Neural cell (in vitro differentiated cells): ENCODE measurements around the gene TCEAL4. TPM values are rescaled to one million over a fixed set of nuclear protein-coding genes. Genes with fewer than 3 reads are reported as not detected.

Experiments used
- H2AFZ ChIP-seq: fragments of 200-600, 300-800 bp; sonication (generic), shearing (Covaris generic); 2 replicates; pipeline ENCODE4 v1.6.0; 2014; ENCODE audit warnings: low read depth, mild to moderate bottlenecking, antibody characterized with exemption, low read length, moderate library complexity
- H3F3A ChIP-seq: fragments of 200-600 bp; shearing (Covaris generic); 2 replicates; pipeline ENCODE4 v1.6.1; 2016; ENCODE audit warnings: mild to moderate bottlenecking, moderate library complexity, mixed read lengths, antibody characterized with exemption, low read length; ENCODE audit not compliant: insufficient read depth, poor library complexity, severe bottlenecking
- H3K27ac ChIP-seq: fragments of 200-600, 300-800 bp; sonication (generic), shearing (Covaris generic); 2 replicates; pipeline ENCODE4 v1.5.1; 2014; ENCODE audit warnings: mild to moderate bottlenecking, low read length, moderate library complexity
- H3K27me3 ChIP-seq: fragments of 300-800, 200-600 bp; sonication (generic), shearing (Covaris generic); 2 replicates; pipeline ENCODE4 v1.6.0; 2014; ENCODE audit warnings: mild to moderate bottlenecking, low read depth, low read length, moderate library complexity; ENCODE audit not compliant: insufficient read depth
- H3K36me3 ChIP-seq: fragments of 300-800, 200-600 bp; sonication (generic), shearing (Covaris generic); 2 replicates; pipeline ENCODE4 v1.5.1; 2014; ENCODE audit warnings: mild to moderate bottlenecking, antibody characterized with exemption, low read length, moderate library complexity; ENCODE audit not compliant: insufficient read depth
- H3K4me2 ChIP-seq: fragments of 300-800, 200-600 bp; sonication (generic), shearing (Covaris generic); 2 replicates; pipeline ENCODE4 v1.6.0; 2014; ENCODE audit warnings: mild to moderate bottlenecking, low read length
- H3K4me3 ChIP-seq: fragments of 300-800, 200-600 bp; sonication (generic), shearing (Covaris generic); 2 replicates; pipeline ENCODE4 v1.5.1; 2014; ENCODE audit warnings: mild to moderate bottlenecking, low read length, moderate library complexity
- H3K79me2 ChIP-seq: fragments of 200-600 bp; shearing (Covaris generic); replicated peaks from 2 replicates; pipeline ENCODE4 v1.6.0; 2014; ENCODE audit warnings: mild to moderate bottlenecking, low read length, moderate library complexity; ENCODE audit not compliant: insufficient read depth
- H3K9ac ChIP-seq: fragments of 300-800, 200-600 bp; sonication (generic), shearing (Covaris generic); 2 replicates; pipeline ENCODE4 v1.6.1; 2016; ENCODE audit warnings: mild to moderate bottlenecking, low read length, mixed read lengths
- H3K9me2 ChIP-seq: fragments of 200-600 bp; shearing (Covaris generic); 2 replicates; pipeline ENCODE4 v1.6.1; 2016; ENCODE audit warnings: mild to moderate bottlenecking, low read length, mixed read lengths; ENCODE audit not compliant: insufficient read depth
- H3K9me3 ChIP-seq: fragments of 200-600, 300-800 bp; sonication (generic), shearing (Covaris generic); 2 replicates; pipeline ENCODE4 v1.6.1; 2016; ENCODE audit warnings: mild to moderate bottlenecking, mixed run types, low read length, moderate library complexity, mixed read lengths
- H4K20me1 ChIP-seq: fragments of 200-600 bp; shearing (Covaris generic); 2 replicates; pipeline ENCODE4 v1.6.1; 2016; ENCODE audit warnings: mild to moderate bottlenecking, mixed run types; ENCODE audit not compliant: insufficient read depth
- EP300 ChIP-seq: fragments of 450-650 bp; conservative IDR thresholded peaks from 2 replicates; pipeline ENCODE4 v1.6.1; 2014; ENCODE audit warnings: antibody characterized with exemption, mild to moderate bottlenecking, moderate library complexity; ENCODE audit not compliant: poor library complexity, severe bottlenecking
- EZH2 ChIP-seq: fragments of 200-600, 300-800 bp; shearing (Covaris generic), sonication (generic); IDR thresholded peaks from 2 replicates; pipeline ENCODE4 v1.6.1; 2014; ENCODE audit warnings: antibody characterized with exemption, low read length, borderline replicate concordance, mild to moderate bottlenecking; ENCODE audit not compliant: insufficient read depth, poor library complexity, severe bottlenecking
- MXI1 ChIP-seq: fragments of 450-650 bp; conservative IDR thresholded peaks from 2 replicates; pipeline ENCODE4 v1.6.1; 2014; ENCODE audit warnings: antibody characterized with exemption, mild to moderate bottlenecking; ENCODE audit not compliant: poor library complexity, severe bottlenecking
- POLR2AphosphoS5 ChIP-seq: IDR thresholded peaks from 2 replicates; pipeline ENCODE4 v1.6.1; 2012
- RAD21 ChIP-seq: fragments of 450-650 bp; conservative IDR thresholded peaks from 2 replicates; pipeline ENCODE4 v1.6.1; 2014; ENCODE audit warnings: antibody characterized with exemption, mild to moderate bottlenecking, moderate library complexity
- SMC3 ChIP-seq: fragments of 450-650 bp; conservative IDR thresholded peaks from 2 replicates; pipeline ENCODE4 v1.6.1; 2014; ENCODE audit warnings: antibody characterized with exemption, mild to moderate bottlenecking, moderate library complexity; ENCODE audit not compliant: poor library complexity
- TAF1 ChIP-seq: IDR thresholded peaks from 2 replicates; pipeline ENCODE4 v1.6.1; 2012; ENCODE audit warnings: low read depth
- polyA plus RNA-seq: library from polyadenylated mRNA; depleted of rRNA; stranded (reverse); fragments of >200 nt; gene quantifications from 2 replicates; pipeline ENCODE4 v1.2.3, GENCODE V29; 2014
- TF ChIP-seq, protein P1 (sequence below): fragments of 450-650 bp; IDR thresholded peaks from 2 replicates; pipeline ENCODE4 v1.5.1; 2014; ENCODE audit warnings: antibody characterized with exemption, mild to moderate bottlenecking, moderate library complexity; ENCODE audit not compliant: poor library complexity, severe bottlenecking
- TF ChIP-seq, protein P2 (sequence below): IDR thresholded peaks from 2 replicates; pipeline ENCODE4 v1.6.1; 2012; ENCODE audit warnings: borderline replicate concordance

Gene TCEAL4
- polyA plus RNA-seq, 1 donor from 2014 or later: 130 TPM

DNA sequence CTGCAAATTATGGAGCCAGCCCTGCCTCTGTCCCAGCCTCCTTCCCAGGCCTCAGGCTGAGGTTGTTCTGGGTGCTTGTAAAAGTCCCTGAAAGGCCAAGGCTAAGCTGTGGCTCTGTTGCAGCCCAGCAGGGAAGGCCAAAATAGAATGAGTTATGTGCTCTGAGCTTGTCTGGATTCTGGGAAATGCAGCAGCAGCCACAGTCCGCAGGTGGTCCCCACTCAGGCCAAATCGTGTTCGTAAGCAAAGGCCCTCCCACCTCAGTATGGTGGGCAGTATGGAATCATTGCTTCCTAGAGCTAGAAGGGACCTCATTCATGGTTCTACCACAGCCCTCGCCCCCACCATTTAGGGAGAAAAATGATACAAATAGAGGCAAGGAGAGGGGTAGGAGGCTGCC lies 38.8 kb downstream of the TCEAL4 start:
- H3K27ac ChIP-seq: no peak overlapping the region
- H2AFZ ChIP-seq: no peak overlapping the region
- H3K36me3 ChIP-seq: no peaks in the 10 kb centered on the region
- H3K4me3 ChIP-seq: no peak overlapping the region
- H4K20me1 ChIP-seq: no peaks in the 10 kb centered on the region
- no peaks in the 10 kb centered on the region for H3K9me3 ChIP-seq
- H3K9ac ChIP-seq: no peak overlapping the region
- H3F3A ChIP-seq: no peaks in the 10 kb centered on the region
- H3K4me2 ChIP-seq: no peak overlapping the region
- H3K9me2 ChIP-seq: no peaks in the 10 kb centered on the region
- no peak for TF ChIP-seq POLR2AphosphoS5
- TF ChIP-seq, protein P1, sequence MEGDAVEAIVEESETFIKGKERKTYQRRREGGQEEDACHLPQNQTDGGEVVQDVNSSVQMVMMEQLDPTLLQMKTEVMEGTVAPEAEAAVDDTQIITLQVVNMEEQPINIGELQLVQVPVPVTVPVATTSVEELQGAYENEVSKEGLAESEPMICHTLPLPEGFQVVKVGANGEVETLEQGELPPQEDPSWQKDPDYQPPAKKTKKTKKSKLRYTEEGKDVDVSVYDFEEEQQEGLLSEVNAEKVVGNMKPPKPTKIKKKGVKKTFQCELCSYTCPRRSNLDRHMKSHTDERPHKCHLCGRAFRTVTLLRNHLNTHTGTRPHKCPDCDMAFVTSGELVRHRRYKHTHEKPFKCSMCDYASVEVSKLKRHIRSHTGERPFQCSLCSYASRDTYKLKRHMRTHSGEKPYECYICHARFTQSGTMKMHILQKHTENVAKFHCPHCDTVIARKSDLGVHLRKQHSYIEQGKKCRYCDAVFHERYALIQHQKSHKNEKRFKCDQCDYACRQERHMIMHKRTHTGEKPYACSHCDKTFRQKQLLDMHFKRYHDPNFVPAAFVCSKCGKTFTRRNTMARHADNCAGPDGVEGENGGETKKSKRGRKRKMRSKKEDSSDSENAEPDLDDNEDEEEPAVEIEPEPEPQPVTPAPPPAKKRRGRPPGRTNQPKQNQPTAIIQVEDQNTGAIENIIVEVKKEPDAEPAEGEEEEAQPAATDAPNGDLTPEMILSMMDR: no peak
- peaks cover 6% of the 10 kb centered on the region for H3K79me2 ChIP-seq
- H3K27me3 ChIP-seq: no peaks in the 10 kb centered on the region

DNA sequence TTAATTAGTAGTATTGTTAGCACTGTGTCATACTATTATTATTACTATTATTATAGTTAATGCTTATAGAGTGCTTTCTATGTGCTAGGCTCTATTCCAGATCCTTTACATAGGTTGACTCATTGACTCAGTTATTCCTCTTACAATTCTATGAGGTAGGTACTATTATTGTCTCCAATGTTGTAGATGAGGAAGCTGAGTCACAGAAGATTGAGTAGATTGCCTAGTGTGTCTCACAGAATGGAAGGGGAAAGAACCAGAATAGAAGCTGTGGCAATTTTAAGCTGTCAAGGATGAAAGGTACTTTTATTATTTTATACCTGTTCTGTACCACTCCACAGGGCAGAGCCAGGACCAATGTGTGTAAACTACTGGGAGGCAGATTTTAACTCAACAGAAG lies 41.5 kb downstream of the TCEAL4 start:
- Histone ChIP-seq H4K20me1 (no peaks in the 10 kb centered on the region), H3K9me3 (no peaks in the 10 kb centered on the region), H3K27ac (no peak overlapping the region), H3K9ac (no peak overlapping the region), H3K4me2 (no peak overlapping the region), H2AFZ (no peak overlapping the region), H3K4me3 (no peak overlapping the region), H3F3A (no peaks in the 10 kb centered on the region), H3K27me3 (no peaks in the 10 kb centered on the region), H3K36me3 (no peaks in the 10 kb centered on the region), H3K9me2 (no peaks in the 10 kb centered on the region), H3K79me2 (peaks cover 6% of the 10 kb centered on the region)
- TF ChIP-seq RAD21 (no peak), POLR2AphosphoS5 (no peak), EZH2 (no peak), TAF1 (no peak), SMC3 (no peak), MXI1 (no peak), EP300 (no peak)
- TF ChIP-seq, protein P2, sequence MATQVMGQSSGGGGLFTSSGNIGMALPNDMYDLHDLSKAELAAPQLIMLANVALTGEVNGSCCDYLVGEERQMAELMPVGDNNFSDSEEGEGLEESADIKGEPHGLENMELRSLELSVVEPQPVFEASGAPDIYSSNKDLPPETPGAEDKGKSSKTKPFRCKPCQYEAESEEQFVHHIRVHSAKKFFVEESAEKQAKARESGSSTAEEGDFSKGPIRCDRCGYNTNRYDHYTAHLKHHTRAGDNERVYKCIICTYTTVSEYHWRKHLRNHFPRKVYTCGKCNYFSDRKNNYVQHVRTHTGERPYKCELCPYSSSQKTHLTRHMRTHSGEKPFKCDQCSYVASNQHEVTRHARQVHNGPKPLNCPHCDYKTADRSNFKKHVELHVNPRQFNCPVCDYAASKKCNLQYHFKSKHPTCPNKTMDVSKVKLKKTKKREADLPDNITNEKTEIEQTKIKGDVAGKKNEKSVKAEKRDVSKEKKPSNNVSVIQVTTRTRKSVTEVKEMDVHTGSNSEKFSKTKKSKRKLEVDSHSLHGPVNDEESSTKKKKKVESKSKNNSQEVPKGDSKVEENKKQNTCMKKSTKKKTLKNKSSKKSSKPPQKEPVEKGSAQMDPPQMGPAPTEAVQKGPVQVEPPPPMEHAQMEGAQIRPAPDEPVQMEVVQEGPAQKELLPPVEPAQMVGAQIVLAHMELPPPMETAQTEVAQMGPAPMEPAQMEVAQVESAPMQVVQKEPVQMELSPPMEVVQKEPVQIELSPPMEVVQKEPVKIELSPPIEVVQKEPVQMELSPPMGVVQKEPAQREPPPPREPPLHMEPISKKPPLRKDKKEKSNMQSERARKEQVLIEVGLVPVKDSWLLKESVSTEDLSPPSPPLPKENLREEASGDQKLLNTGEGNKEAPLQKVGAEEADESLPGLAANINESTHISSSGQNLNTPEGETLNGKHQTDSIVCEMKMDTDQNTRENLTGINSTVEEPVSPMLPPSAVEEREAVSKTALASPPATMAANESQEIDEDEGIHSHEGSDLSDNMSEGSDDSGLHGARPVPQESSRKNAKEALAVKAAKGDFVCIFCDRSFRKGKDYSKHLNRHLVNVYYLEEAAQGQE: no peak
- TF ChIP-seq, protein P1: no peak
